ENCODE measurements around the gene AP3B2. TPM values are rescaled to one million over a fixed set of nuclear protein-coding genes. Genes with fewer than 3 reads are reported as not detected.

Gene AP3B2
- total RNA-seq, 1 donor from 2014 or later: not detected

GRCh38 chr15:82653483-82654168 lies 56.0 kb downstream of the AP3B2 start:
- no peak for FAIRE-seq
- H3K27me3 ChIP-seq (ENCODE audit: control insufficient read depth, insufficient read depth, low read length): peaks cover 1% of the 10 kb centered on the region
- TF ChIP-seq CTCF (IDR thresholded peaks at IDR 0.05; ENCODE audit: insufficient read depth, low read length, severe bottlenecking): no peak

DNA sequence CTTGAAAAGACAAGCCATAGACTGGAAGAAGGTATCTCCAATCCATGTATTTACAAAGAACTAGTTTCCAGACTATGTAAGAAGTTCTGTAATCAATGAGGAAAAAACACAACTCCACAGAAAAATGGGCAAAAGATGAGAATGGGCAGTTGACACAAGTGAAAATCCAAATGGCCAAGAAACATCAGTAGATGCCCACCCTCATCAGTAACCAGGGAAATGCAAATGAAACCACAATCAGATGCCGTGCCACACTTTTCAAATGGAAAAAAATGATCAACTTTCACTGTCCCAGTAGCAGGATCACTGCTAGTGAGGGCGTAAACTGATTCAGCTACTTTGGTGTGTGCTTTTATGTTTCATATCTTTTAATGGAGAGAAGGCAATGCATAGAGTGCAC lies 58.0 kb downstream of the AP3B2 start:
- Histone ChIP-seq H3K27me3 (ENCODE audit: control insufficient read depth, insufficient read depth, low read length) (peaks cover 15% of the 10 kb centered on the region), H3K36me3 (ENCODE audit: control insufficient read depth, insufficient read depth, low read length) (no peaks in the 10 kb centered on the region), H3K4me3 (ENCODE audit: low read depth, low read length) (no peak overlapping the region)
- no peak for TF ChIP-seq CTCF (IDR thresholded peaks at IDR 0.05; ENCODE audit: insufficient read depth, low read length, severe bottlenecking)
- FAIRE-seq (no peak), DNase-seq (ENCODE audit: low read depth) (no peak)

More at GRCh38 chr15:82653483-82654168, 56.0 kb downstream of the AP3B2 start:
- H3K4me3 ChIP-seq (ENCODE audit: low read depth, low read length): no peak overlapping the region
- no peak for DNase-seq (ENCODE audit: low read depth)
- no peaks in the 10 kb centered on the region for H3K36me3 ChIP-seq (ENCODE audit: control insufficient read depth, insufficient read depth, low read length)

DNA sequence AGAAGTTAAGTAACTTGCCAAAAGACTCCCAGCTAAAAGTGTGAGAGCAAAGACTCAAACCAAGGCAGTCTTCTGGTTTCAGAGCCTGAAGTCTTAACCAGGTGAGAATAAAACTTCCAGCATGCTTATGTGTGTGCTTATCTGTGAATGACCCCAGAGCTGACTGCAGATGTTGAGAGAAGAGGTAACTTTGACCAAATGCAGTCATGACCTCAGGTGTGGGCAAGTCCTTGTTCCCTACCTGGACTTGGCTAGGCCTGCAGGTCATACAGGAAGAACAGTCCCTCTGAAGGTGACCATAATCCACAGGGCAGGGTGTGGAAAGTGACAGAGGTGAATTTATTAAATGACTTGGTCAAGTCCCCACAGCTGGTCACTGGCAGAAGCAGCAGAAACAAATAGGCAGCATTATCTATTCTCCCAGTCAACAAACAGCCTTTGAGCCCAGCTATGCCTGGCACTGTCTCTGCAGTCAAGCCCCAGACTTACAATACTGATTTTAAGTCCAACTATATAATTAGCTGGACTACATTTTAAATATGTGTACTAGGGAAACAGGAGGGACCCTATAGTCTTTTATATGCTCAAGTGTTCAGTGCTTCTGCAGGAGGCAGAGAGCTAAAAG lies 59.5 kb downstream of the AP3B2 start:
- no peak for TF ChIP-seq CTCF (IDR thresholded peaks at IDR 0.05; ENCODE audit: insufficient read depth, low read length, severe bottlenecking)
- DNase-seq (ENCODE audit: low read depth) (no peak), FAIRE-seq (no peak)
- H3K36me3 ChIP-seq (ENCODE audit: control insufficient read depth, insufficient read depth, low read length): no peaks in the 10 kb centered on the region
- H3K27me3 ChIP-seq (ENCODE audit: control insufficient read depth, insufficient read depth, low read length): peaks cover 23% of the 10 kb centered on the region
- H3K4me3 ChIP-seq (ENCODE audit: low read depth, low read length): no peak overlapping the region

GRCh38 chr15:82649226-82649999 lies 60.3 kb downstream of the AP3B2 start:
- no peak for TF ChIP-seq CTCF (IDR thresholded peaks at IDR 0.05; ENCODE audit: insufficient read depth, low read length, severe bottlenecking)
- FAIRE-seq (no peak), DNase-seq (ENCODE audit: low read depth) (no peak)
- Histone ChIP-seq H3K4me3 (ENCODE audit: low read depth, low read length) (no peak overlapping the region), H3K27me3 (ENCODE audit: control insufficient read depth, insufficient read depth, low read length) (peaks cover 26% of the 10 kb centered on the region), H3K36me3 (ENCODE audit: control insufficient read depth, insufficient read depth, low read length) (no peaks in the 10 kb centered on the region)

GRCh38 chr15:82648257-82649103 lies 61.2 kb downstream of the AP3B2 start:
- no peak for TF ChIP-seq CTCF (IDR thresholded peaks at IDR 0.05; ENCODE audit: insufficient read depth, low read length, severe bottlenecking)
- no peaks in the 10 kb centered on the region for H3K36me3 ChIP-seq (ENCODE audit: control insufficient read depth, insufficient read depth, low read length)
- no peak for FAIRE-seq
- H3K4me3 ChIP-seq (ENCODE audit: low read depth, low read length): no peak overlapping the region
- H3K27me3 ChIP-seq (ENCODE audit: control insufficient read depth, insufficient read depth, low read length): peaks cover 30% of the 10 kb centered on the region
- no peak for DNase-seq (ENCODE audit: low read depth)
